ENCODE results near the gene RNU1-4.
"Not testable (repeated sequence)": the region's sequence is repeated elsewhere in the genome, so short reads cannot be mapped to it uniquely, and the experiment has no call there.

RNU1-4 gene

DNA sequence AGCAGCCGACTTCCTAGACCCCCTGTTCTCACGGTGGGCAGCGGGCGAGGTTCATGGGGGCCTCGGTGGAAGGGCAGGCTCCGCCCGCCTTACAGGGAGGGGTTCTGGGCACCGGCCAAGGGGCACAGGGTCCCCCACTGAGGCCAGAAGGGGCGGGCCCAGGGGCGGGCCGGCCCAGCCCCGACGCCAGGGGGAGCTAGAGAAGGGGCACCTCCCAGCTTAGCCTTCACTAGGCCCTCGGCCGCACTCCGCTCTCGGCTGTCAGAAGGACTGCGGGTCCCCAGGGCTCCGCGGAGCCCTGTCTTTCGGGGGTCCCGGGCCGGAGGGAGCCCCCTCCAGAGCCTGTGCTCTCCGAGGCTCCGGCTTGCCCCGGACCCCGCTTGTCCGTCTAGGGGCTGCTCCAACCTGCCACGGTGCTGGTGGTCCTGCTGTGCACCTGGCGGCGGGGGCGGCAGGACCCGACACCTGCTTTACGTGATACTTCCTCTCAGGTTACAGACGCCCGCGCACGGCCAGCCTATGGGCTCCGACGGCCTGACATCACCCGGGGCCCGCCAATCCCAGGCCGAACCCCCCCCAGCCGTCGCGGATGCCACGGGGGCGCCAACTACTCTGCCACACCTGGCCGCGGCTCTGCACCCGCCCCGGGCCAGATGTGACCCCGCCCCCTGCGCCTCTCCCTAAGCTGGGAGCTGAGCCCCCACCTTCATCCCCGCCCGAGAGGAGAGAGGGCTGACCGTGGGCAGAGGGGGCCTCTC lies 40.0 kb upstream of the RNU1-4 start:
- not testable (repeated sequence) for H3K36me3 ChIP-seq (ENCODE audit: control insufficient read depth in 5 of 5, insufficient read depth in 5 of 5, low read length in 5 of 5); H3K4me3 ChIP-seq (ENCODE audit: low read depth in 1 of 5, low read length in 5 of 5); H3K9ac ChIP-seq (ENCODE audit: low read length in 5 of 5); H3K4me1 ChIP-seq (ENCODE audit: control insufficient read depth in 5 of 5, insufficient read depth in 5 of 5, low read length in 5 of 5); H3K9me3 ChIP-seq (ENCODE audit: control insufficient read depth in 5 of 5, low read length in 5 of 5); H3K27me3 ChIP-seq (ENCODE audit: control insufficient read depth in 5 of 5, insufficient read depth in 4 of 5, low read length in 5 of 5); H3K27ac ChIP-seq (ENCODE audit: low read depth, low read length)

DNA sequence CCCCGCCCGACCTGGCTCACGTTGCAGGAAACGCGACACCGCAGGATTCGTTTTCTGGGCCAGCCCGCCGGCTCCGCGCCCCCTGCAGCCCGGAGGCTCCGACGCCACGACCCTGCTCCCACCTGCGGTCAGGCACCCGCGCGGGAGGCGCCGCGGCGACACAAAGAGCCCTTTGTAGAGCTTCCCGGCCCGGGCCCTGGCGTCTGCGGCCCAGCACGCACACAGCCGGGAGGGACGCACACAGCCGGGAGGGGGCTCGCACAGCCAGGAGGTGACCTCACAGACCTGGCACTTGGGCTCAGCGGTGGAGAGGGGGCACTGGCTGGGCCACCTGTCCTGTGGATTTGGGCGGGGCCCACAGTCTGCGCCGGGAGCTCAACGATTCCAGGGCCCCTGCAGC lies 39.1 kb upstream of the RNU1-4 start:
- not testable (repeated sequence) for H3K27ac ChIP-seq (ENCODE audit: low read depth, low read length); H3K9ac ChIP-seq (ENCODE audit: low read length in 5 of 5); H3K4me1 ChIP-seq (ENCODE audit: control insufficient read depth in 5 of 5, insufficient read depth in 5 of 5, low read length in 5 of 5); H3K9me3 ChIP-seq (ENCODE audit: control insufficient read depth in 5 of 5, low read length in 5 of 5); H3K36me3 ChIP-seq (ENCODE audit: control insufficient read depth in 5 of 5, insufficient read depth in 5 of 5, low read length in 5 of 5); H3K4me3 ChIP-seq (ENCODE audit: low read depth in 1 of 5, low read length in 5 of 5); H3K27me3 ChIP-seq (ENCODE audit: control insufficient read depth in 5 of 5, insufficient read depth in 4 of 5, low read length in 5 of 5)

DNA sequence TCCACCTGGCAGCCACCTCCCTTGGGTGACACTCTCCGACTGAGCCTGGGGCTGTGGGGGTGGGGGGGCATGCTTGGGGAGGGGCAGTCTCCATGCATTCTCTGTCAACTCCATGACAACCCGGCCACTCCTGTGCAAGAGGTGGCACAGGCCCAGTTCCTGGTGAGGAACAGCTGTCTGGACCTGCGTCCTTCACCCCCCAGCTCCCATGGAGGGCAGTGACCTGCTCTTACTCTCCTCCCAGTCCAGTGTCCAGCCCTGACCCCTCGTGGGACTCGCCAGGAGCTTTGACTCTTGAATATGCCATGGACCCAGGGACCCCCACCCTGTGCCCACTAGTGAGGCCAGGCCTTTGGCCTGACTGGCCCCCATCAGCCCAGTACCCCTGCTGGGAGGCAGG lies 38.0 kb upstream of the RNU1-4 start:
- H3K36me3 ChIP-seq (ENCODE audit: control insufficient read depth in 5 of 5, insufficient read depth in 5 of 5, low read length in 5 of 5); H3K27ac ChIP-seq (ENCODE audit: low read depth, low read length); H3K27me3 ChIP-seq (ENCODE audit: control insufficient read depth in 5 of 5, insufficient read depth in 4 of 5, low read length in 5 of 5); H3K4me3 ChIP-seq (ENCODE audit: low read depth in 1 of 5, low read length in 5 of 5); H3K9me3 ChIP-seq (ENCODE audit: control insufficient read depth in 5 of 5, low read length in 5 of 5); H3K9ac ChIP-seq (ENCODE audit: low read length in 5 of 5); H3K4me1 ChIP-seq (ENCODE audit: control insufficient read depth in 5 of 5, insufficient read depth in 5 of 5, low read length in 5 of 5): not testable (repeated sequence)

DNA sequence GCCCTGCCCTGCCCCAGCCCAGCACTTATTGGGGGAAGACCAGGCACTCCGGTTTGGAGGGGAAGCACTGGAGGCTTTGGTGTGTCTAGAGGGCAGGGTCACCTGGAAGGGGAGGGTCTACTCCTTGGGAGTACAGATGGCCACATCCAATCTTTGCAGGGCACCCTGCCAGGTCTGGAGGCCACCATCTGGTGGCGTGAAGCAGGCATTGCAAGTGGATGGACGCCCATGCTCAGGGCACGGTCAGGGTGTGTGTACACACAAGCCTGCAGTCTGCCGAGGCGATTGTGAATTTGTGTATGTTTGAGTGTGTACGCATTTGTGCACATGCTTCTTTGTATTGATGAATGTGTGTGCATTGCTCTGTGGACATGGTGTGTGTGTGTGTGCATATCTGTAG lies 37.2 kb upstream of the RNU1-4 start:
- not testable (repeated sequence) for H3K36me3 ChIP-seq (ENCODE audit: control insufficient read depth in 5 of 5, insufficient read depth in 5 of 5, low read length in 5 of 5); H3K4me3 ChIP-seq (ENCODE audit: low read depth in 1 of 5, low read length in 5 of 5); H3K27ac ChIP-seq (ENCODE audit: low read depth, low read length); H3K9me3 ChIP-seq (ENCODE audit: control insufficient read depth in 5 of 5, low read length in 5 of 5); H3K4me1 ChIP-seq (ENCODE audit: control insufficient read depth in 5 of 5, insufficient read depth in 5 of 5, low read length in 5 of 5); H3K27me3 ChIP-seq (ENCODE audit: control insufficient read depth in 5 of 5, insufficient read depth in 4 of 5, low read length in 5 of 5); H3K9ac ChIP-seq (ENCODE audit: low read length in 5 of 5)

DNA sequence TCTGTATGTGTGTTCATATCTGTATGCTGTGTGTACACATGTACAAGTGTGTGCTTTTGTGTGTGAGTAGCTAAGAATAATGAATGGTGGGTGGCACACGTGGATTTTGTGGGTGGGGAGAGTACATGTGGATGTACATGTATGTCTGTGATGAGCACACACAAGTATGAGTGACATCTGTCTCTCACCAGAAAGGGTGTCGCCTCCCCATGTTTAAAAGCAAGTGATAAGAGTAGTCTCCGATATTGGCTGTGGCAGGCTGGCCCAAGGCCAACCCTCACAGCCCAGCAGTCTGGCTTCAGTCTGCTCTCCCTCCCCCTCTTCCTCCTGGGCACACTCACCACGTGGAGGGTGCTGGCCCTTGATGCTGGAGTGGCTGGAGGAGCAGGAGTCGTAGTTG lies 36.7 kb upstream of the RNU1-4 start:
- H3K27me3 ChIP-seq (ENCODE audit: control insufficient read depth in 5 of 5, insufficient read depth in 4 of 5, low read length in 5 of 5); H3K4me3 ChIP-seq (ENCODE audit: low read depth in 1 of 5, low read length in 5 of 5); H3K36me3 ChIP-seq (ENCODE audit: control insufficient read depth in 5 of 5, insufficient read depth in 5 of 5, low read length in 5 of 5); H3K9ac ChIP-seq (ENCODE audit: low read length in 5 of 5); H3K9me3 ChIP-seq (ENCODE audit: control insufficient read depth in 5 of 5, low read length in 5 of 5); H3K4me1 ChIP-seq (ENCODE audit: control insufficient read depth in 5 of 5, insufficient read depth in 5 of 5, low read length in 5 of 5); H3K27ac ChIP-seq (ENCODE audit: low read depth, low read length): not testable (repeated sequence)

GRCh38 chr1:16704076-16704475 lies 36.2 kb upstream of the RNU1-4 start:
- not testable (repeated sequence) for H3K9me3 ChIP-seq (ENCODE audit: control insufficient read depth in 5 of 5, low read length in 5 of 5); H3K4me1 ChIP-seq (ENCODE audit: control insufficient read depth in 5 of 5, insufficient read depth in 5 of 5, low read length in 5 of 5); H3K27me3 ChIP-seq (ENCODE audit: control insufficient read depth in 5 of 5, insufficient read depth in 4 of 5, low read length in 5 of 5); H3K4me3 ChIP-seq (ENCODE audit: low read depth in 1 of 5, low read length in 5 of 5); H3K9ac ChIP-seq (ENCODE audit: low read length in 5 of 5); H3K36me3 ChIP-seq (ENCODE audit: control insufficient read depth in 5 of 5, insufficient read depth in 5 of 5, low read length in 5 of 5); H3K27ac ChIP-seq (ENCODE audit: low read depth, low read length)

DNA sequence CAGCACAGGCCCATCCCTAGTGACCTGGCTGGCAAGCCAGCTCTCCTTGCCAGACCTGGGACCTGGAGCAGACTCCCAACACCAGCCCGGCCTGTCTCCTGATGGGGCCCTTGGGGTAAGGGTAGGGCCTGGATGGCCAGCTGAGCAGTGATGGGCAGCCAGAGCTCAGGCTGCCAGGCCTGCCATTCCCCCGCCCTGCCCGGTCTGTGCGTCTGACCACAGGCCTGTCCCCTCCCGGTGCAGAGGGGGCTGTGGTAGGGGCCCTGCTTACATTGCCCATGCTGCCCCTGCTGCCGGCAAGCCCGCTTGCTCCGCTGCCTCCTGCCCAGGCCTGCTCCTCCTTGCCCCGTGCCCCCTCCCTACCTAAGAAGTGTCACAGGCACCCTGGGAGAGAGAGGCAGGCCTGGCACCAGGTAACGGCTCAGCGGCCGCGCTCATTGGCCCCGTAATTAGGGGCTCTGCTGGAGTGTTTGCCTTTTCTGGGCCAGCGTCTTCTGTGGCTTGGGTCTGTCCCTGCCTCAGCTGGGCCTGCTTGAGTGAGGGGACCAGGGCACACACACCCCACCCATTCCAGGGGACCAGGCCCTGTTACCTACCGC lies 35.7 kb upstream of the RNU1-4 start:
- H3K27me3 ChIP-seq (ENCODE audit: control insufficient read depth in 5 of 5, insufficient read depth in 4 of 5, low read length in 5 of 5); H3K4me1 ChIP-seq (ENCODE audit: control insufficient read depth in 5 of 5, insufficient read depth in 5 of 5, low read length in 5 of 5); H3K27ac ChIP-seq (ENCODE audit: low read depth, low read length); H3K4me3 ChIP-seq (ENCODE audit: low read depth in 1 of 5, low read length in 5 of 5); H3K9ac ChIP-seq (ENCODE audit: low read length in 5 of 5); H3K9me3 ChIP-seq (ENCODE audit: control insufficient read depth in 5 of 5, low read length in 5 of 5); H3K36me3 ChIP-seq (ENCODE audit: control insufficient read depth in 5 of 5, insufficient read depth in 5 of 5, low read length in 5 of 5): not testable (repeated sequence)

DNA sequence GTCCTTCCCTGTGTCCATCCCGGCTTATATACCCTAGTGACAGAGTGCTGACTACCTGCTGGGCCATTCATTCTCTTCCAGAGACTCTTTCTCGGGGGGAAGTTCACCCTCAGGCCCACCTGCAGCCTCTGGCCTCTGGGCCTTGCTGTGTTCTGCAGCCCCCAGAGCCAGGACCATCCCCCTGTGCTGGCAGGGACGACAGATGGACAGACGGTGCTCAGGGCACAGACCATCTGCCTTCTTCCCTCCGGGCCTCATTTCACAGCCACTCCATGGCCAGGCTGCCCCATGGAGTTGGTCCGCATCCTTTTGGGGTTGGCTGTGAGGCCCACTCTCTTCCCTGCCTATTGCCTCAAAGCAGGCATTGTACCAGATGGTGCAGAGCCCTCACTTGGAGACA lies 34.0 kb upstream of the RNU1-4 start:
- not testable (repeated sequence) for H3K9ac ChIP-seq (ENCODE audit: low read length in 5 of 5); H3K36me3 ChIP-seq (ENCODE audit: control insufficient read depth in 5 of 5, insufficient read depth in 5 of 5, low read length in 5 of 5); H3K27ac ChIP-seq (ENCODE audit: low read depth, low read length); H3K27me3 ChIP-seq (ENCODE audit: control insufficient read depth in 5 of 5, insufficient read depth in 4 of 5, low read length in 5 of 5); H3K4me1 ChIP-seq (ENCODE audit: control insufficient read depth in 5 of 5, insufficient read depth in 5 of 5, low read length in 5 of 5); H3K9me3 ChIP-seq (ENCODE audit: control insufficient read depth in 5 of 5, low read length in 5 of 5); H3K4me3 ChIP-seq (ENCODE audit: low read depth in 1 of 5, low read length in 5 of 5)

GRCh38 chr1:16707130-16708093 lies 32.9 kb upstream of the RNU1-4 start:
- H3K27me3 ChIP-seq (ENCODE audit: control insufficient read depth in 5 of 5, insufficient read depth in 4 of 5, low read length in 5 of 5); H3K36me3 ChIP-seq (ENCODE audit: control insufficient read depth in 5 of 5, insufficient read depth in 5 of 5, low read length in 5 of 5); H3K4me1 ChIP-seq (ENCODE audit: control insufficient read depth in 5 of 5, insufficient read depth in 5 of 5, low read length in 5 of 5); H3K9ac ChIP-seq (ENCODE audit: low read length in 5 of 5); H3K27ac ChIP-seq (ENCODE audit: low read depth, low read length); H3K4me3 ChIP-seq (ENCODE audit: low read depth in 1 of 5, low read length in 5 of 5); H3K9me3 ChIP-seq (ENCODE audit: control insufficient read depth in 5 of 5, low read length in 5 of 5): not testable (repeated sequence)

DNA sequence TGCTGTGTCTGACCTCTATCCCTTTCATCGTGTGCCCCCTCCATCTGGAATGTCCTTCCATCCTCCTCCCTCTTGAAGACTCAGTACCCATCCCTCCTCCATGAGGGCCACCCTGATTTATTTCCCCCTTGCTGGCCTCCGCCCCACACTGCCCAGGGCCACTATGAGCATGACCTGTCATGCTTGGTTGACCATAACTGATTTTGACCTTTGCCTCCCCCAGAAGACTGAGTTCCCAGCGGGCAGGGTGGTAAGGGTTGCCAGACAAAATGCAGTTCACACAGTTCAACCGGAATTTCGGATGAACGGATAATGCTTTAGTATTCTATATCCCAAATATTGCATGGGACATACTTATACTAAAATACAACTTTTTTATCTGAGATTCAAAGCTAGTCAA lies 31.6 kb upstream of the RNU1-4 start:
- not testable (repeated sequence) for H3K9me3 ChIP-seq (ENCODE audit: control insufficient read depth in 5 of 5, low read length in 5 of 5); H3K27me3 ChIP-seq (ENCODE audit: control insufficient read depth in 5 of 5, insufficient read depth in 4 of 5, low read length in 5 of 5); H3K4me3 ChIP-seq (ENCODE audit: low read depth in 1 of 5, low read length in 5 of 5); H3K36me3 ChIP-seq (ENCODE audit: control insufficient read depth in 5 of 5, insufficient read depth in 5 of 5, low read length in 5 of 5); H3K9ac ChIP-seq (ENCODE audit: low read length in 5 of 5); H3K27ac ChIP-seq (ENCODE audit: low read depth, low read length); H3K4me1 ChIP-seq (ENCODE audit: control insufficient read depth in 5 of 5, insufficient read depth in 5 of 5, low read length in 5 of 5)
